NB4 (cell line): Measurements from ENCODE around the gene VGLL4.
"Not testable (repeated sequence)": the region's sequence is repeated elsewhere in the genome, so short reads cannot be mapped to it uniquely, and the experiment has no call there.

Experiments
- POLR2A ChIP-seq: IDR thresholded peaks from 2 replicates; pipeline ENCODE4 v1.6.1; 2011; ENCODE audit warnings: mild to moderate bottlenecking; ENCODE audit not compliant: insufficient read length; ENCODE audit errors: extremely low read depth
- TF ChIP-seq, protein P1 (sequence below): IDR thresholded peaks from one replicate; pipeline ENCODE4 v1.5.1; 2012; ENCODE audit warnings: low read depth, low read length
- TF ChIP-seq, protein P2 (sequence below): IDR thresholded peaks from 2 replicates; pipeline ENCODE4 v1.6.1; 2011; ENCODE audit warnings: low read depth, low read length

DNA sequence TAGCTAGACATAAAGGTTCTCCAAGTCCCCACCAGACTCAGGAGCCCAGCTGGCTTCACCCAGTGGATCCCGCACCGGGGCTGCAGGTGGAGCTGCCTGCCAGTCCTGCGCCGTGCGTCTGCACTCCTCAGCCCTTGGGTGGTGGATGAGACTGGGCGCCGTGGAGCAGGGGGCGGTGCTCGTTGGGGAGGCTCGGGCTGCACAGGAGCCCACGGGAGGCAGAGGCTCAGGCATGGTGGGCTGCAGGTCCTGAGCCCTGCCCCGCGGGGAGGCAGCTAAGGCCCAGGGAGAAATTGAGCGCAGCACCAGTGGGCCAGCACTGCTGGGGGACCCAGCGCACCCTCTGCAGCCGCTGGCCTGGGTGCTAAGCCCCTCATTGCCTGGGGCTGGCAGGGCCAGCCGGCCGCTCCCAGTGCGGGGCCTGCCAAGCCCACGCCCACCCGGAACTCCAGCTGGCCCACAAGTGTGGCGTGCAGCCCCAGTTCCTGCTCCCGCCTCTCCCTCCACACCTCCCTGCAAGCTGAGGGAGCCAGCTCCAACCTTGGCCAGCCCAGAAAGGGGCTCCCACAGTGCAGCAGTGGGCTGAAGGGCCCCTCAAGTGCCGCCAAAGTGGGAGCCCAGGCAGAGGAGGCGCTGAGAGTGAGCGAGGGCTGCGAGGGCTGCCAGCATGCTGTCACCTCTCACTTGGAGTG is 130.4 kb downstream of the VGLL4 start:
- TF ChIP-seq, protein P1, sequence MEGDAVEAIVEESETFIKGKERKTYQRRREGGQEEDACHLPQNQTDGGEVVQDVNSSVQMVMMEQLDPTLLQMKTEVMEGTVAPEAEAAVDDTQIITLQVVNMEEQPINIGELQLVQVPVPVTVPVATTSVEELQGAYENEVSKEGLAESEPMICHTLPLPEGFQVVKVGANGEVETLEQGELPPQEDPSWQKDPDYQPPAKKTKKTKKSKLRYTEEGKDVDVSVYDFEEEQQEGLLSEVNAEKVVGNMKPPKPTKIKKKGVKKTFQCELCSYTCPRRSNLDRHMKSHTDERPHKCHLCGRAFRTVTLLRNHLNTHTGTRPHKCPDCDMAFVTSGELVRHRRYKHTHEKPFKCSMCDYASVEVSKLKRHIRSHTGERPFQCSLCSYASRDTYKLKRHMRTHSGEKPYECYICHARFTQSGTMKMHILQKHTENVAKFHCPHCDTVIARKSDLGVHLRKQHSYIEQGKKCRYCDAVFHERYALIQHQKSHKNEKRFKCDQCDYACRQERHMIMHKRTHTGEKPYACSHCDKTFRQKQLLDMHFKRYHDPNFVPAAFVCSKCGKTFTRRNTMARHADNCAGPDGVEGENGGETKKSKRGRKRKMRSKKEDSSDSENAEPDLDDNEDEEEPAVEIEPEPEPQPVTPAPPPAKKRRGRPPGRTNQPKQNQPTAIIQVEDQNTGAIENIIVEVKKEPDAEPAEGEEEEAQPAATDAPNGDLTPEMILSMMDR, result not testable (repeated sequence)
- TF ChIP-seq POLR2A, result not testable (repeated sequence)
- TF ChIP-seq, protein P2, sequence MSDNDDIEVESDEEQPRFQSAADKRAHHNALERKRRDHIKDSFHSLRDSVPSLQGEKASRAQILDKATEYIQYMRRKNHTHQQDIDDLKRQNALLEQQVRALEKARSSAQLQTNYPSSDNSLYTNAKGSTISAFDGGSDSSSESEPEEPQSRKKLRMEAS, result not testable (repeated sequence)
